Stomach (tissue), 9 donors: Measurements from ENCODE around the gene CELF4. TPM values are rescaled to one million over a fixed set of nuclear protein-coding genes. Genes with fewer than 3 reads are reported as not detected.

Source experiments
- DNase-seq, 2 donors: peaks; one replicate each; pipeline versions ENCODE4 v3.0.0 to v3.0.0-alpha.2; 2013 to 2019
- H3K27ac ChIP-seq, 5 donors: fragments of 200-600 bp in 4 of 5; sonication (generic) in 4 of 5; one replicate each; pipeline ENCODE4 v1.5.1; 2013 to 2019; ENCODE audit warnings: mild to moderate bottlenecking in 1 of 5, moderate library complexity in 1 of 5
- H3K27me3 ChIP-seq, 3 donors: fragments of 200-600 bp; sonication (generic); one replicate each; pipeline ENCODE4 v1.5.1; 2017 to 2019; ENCODE audit warnings: mixed run types in 1 of 3
- H3K36me3 ChIP-seq, 4 donors: fragments of 200-600 bp; sonication (generic); 1 replicate in 3 of 4; 2 replicates in 1 of 4; pipeline ENCODE4 v1.5.1; 2016 to 2019
- H3K4me1 ChIP-seq, 4 donors: fragments of 200-600 bp; sonication (generic); one replicate each; pipeline ENCODE4 v1.5.1; 2016 to 2019
- H3K4me3 ChIP-seq, 4 donors: fragments of 200-600 bp; sonication (generic) in 3 of 4; one replicate each; pipeline ENCODE4 v1.5.1; 2016 to 2019; ENCODE audit warnings: mild to moderate bottlenecking in 1 of 4
- H3K9me3 ChIP-seq, 4 donors: fragments of 200-600 bp; sonication (generic); one replicate each; pipeline ENCODE4 v1.5.1; 2016 to 2019
- CTCF ChIP-seq, 7 experiments: fragments of 450-650 bp in 4 of 7; fragments of 200-600 bp in 3 of 7; sonication (generic) in 3 of 7; IDR thresholded peaks; one replicate each; pipeline ENCODE4 v1.5.1; 2016 to 2019; ENCODE audit warnings: antibody characterized with exemption in 7 of 7, control low read depth in 2 of 7, mild to moderate bottlenecking in 1 of 7
- EP300 ChIP-seq: sonication (generic); formaldehyde crosslinking; IDR thresholded peaks from one replicate; pipeline ENCODE4 v1.6.1; 2017; ENCODE audit warnings: antibody characterized with exemption
- POLR2A ChIP-seq, 4 donors: fragments of 450-650 bp; IDR thresholded peaks; one replicate each; pipeline ENCODE4 v1.6.1; 2016; ENCODE audit warnings: antibody characterized with exemption in 4 of 4, control low read depth in 2 of 4, mild to moderate bottlenecking in 1 of 4, moderate library complexity in 1 of 4
- POLR2AphosphoS5 ChIP-seq, 3 donors: sonication (generic); formaldehyde crosslinking; IDR thresholded peaks; one replicate each; pipeline ENCODE4 v1.6.1; 2016; ENCODE audit warnings: antibody characterized with exemption in 3 of 3
- WGBS, 5 donors: extraction: QIAGEN DNeasy Blood & Tissue Kit in 3 of 5; methylation state at CpG; one replicate each; pipeline versions ENCODE4 v1.1.5 to v1.1.7; 2013 to 2018; 5-methylcytosine and 5-hydroxymethylcytosine counted together
- intact Hi-C: fragments of 100-400 bp; cut with DNase I; formaldehyde crosslinking; loops from one replicate; pipeline ENCODE4 v1.15.1; 2023; ENCODE audit warnings: low total_unique reads
- polyA plus RNA-seq, 3 donors: library from polyadenylated mRNA; stranded (reverse); fragments of 200-250 nt; gene quantifications; one replicate each; pipeline ENCODE4 v1.2.3, GENCODE V29; 2013
- total RNA-seq, 5 donors: library from RNA; depleted of rRNA; stranded (reverse); fragments of >200 nt; gene quantifications; one replicate each; pipeline versions ENCODE4 v1.1.0 to v1.2.3, GENCODE V29; 2014 to 2016
- donor health status: healthy with polysubstance abuse.
- donor health status: Bipolar disorder and iron deficiency.
- donor health status: healthy.

CELF4 gene
- total and polyA plus RNA-seq, 8 donors, result 0.93 to 2.4 (median 1.8) TPM; not detected in 2

- Histone ChIP-seq H3K36me3 (no peaks in the 10 kb centered on the region), H3K9me3 (no peaks in the 10 kb centered on the region), H3K27me3 (peaks cover 0 to 27% (median 0%) of the 10 kb centered on the region in 3 donors), H3K4me3 (no peak overlapping the region), H3K27ac (no peak overlapping the region), H3K4me1 (peaks cover 0 to 24% (median 10%) of the 10 kb centered on the region in 4 donors)
- 77 to 84% (median 79%) methylated on average over 6 to 22 of the region's 22 CpGs for WGBS, 5 donors
- no peak for TF ChIP-seq CTCF (IDR thresholded peaks at IDR 0.05)
- DNase-seq, result no peak
- intact Hi-C loops, result no loop called here
These were observed 117.4 kb downstream of the CELF4 start for GRCh38 chr18:37447962-37448888.

GRCh38 chr18:37445836-37446235 lies 119.8 kb downstream of the CELF4 start:
- Histone ChIP-seq H3K27ac (no peak overlapping the region), H3K9me3 (no peaks in the 10 kb centered on the region), H3K36me3 (no peaks in the 10 kb centered on the region), H3K27me3 (peaks cover 0 to 43% (median 0%) of the 10 kb centered on the region in 3 donors), H3K4me3 (no peak overlapping the region), H3K4me1 (peaks cover 0 to 10% (median 0%) of the 10 kb centered on the region in 4 donors)
- 53 to 85% (median 72%) methylated on average over 10 of the region's 10 CpGs for WGBS, 5 donors
- intact Hi-C loops, result no loop called here
- TF ChIP-seq EP300, result no peak
- no peak for TF ChIP-seq POLR2A (IDR thresholded peaks at IDR 0.05)
- TF ChIP-seq CTCF (IDR thresholded peaks at IDR 0.05), result no peak
- TF ChIP-seq POLR2AphosphoS5 (IDR thresholded peaks at IDR 0.05), result no peak
- no peak for DNase-seq

- H3K27me3 ChIP-seq, result peaks cover 0 to 43% (median 0%) of the 10 kb centered on the region in 3 donors
- no peak for TF ChIP-seq POLR2AphosphoS5 (IDR thresholded peaks at IDR 0.05)
- no peak for TF ChIP-seq EP300
- no peak for TF ChIP-seq POLR2A (IDR thresholded peaks at IDR 0.05)
- TF ChIP-seq CTCF (IDR thresholded peaks at IDR 0.05), result no peak
- intact Hi-C loops, result no loop called here
- H3K4me1 ChIP-seq, result peaks cover 0 to 6% (median 0%) of the 10 kb centered on the region in 4 donors
- no peak overlapping the region for H3K4me3 ChIP-seq
- H3K9me3 ChIP-seq, result no peaks in the 10 kb centered on the region
- DNase-seq, result no peak
- no peaks in the 10 kb centered on the region for H3K36me3 ChIP-seq
- 64 to 78% (median 67%) methylated on average over 7 of the region's 7 CpGs for WGBS, 5 donors
- no peak overlapping the region for H3K27ac ChIP-seq
These were observed 120.2 kb downstream of the CELF4 start for GRCh38 chr18:37445368-37445767.

- peak in 1 of 2 donors; percentile 50 for DNase-seq
- H3K36me3 ChIP-seq, result no peaks in the 10 kb centered on the region
- H3K4me3 ChIP-seq, result no peak overlapping the region
- no peaks in the 10 kb centered on the region for H3K9me3 ChIP-seq
- intact Hi-C loops, result no loop called here
- WGBS, 5 donors, result 71 to 82% (median 78%) methylated on average over 12 of the region's 12 CpGs
- H3K27ac ChIP-seq, result no peak overlapping the region
- H3K27me3 ChIP-seq, result peaks cover 0 to 43% (median 0%) of the 10 kb centered on the region in 3 donors
- H3K4me1 ChIP-seq, result no peaks in the 10 kb centered on the region
- TF ChIP-seq CTCF (IDR thresholded peaks at IDR 0.05), result no peak
- no peak for TF ChIP-seq EP300
- no peak for TF ChIP-seq POLR2A (IDR thresholded peaks at IDR 0.05)
- no peak for TF ChIP-seq POLR2AphosphoS5 (IDR thresholded peaks at IDR 0.05)
These were observed 122.1 kb downstream of the CELF4 start for GRCh38 chr18:37443325-37444055.
